HEK293 (cell line): Measurements from ENCODE around the gene MYH14.

Source experiments
- CTCF ChIA-PET: fragments of 350-600 bp; formaldehyde crosslinking; extraction: SDS; loops from one replicate; lab custom pipeline; 2021; ENCODE audit warnings: antibody characterized with exemption; lab: Yijun Ruan, JAX
- POLR2A ChIA-PET: fragments of 300-600 bp; formaldehyde crosslinking; extraction: SDS; loops from one replicate; lab custom pipeline; 2020; ENCODE audit warnings: antibody characterized with exemption, inconsistent platforms; lab: Yijun Ruan, JAX
- H3K27ac ChIP-seq: fragments of 200-500 bp; sonication (Bioruptor generic); 2 replicates; pipeline ENCODE4 v1.5.1; 2014; ENCODE audit warnings: low read depth, low read length, control low read depth, inconsistent platforms; ENCODE audit errors: extremely low read depth
- H3K36me3 ChIP-seq, 2 experiments: fragments of 200-500 bp in 1 of 2; sonication (Bioruptor generic) in 1 of 2; 1 replicate in 1 of 2; 2 replicates in 1 of 2; pipeline ENCODE4 v1.5.1; 2014 to 2017; ENCODE audit warnings: inconsistent platforms in 2 of 2, low read length in 2 of 2; ENCODE audit not compliant: control insufficient read depth in 2 of 2, insufficient read depth in 1 of 2
- H3K4me1 ChIP-seq: fragments of 200-500 bp; sonication (Bioruptor generic); 2 replicates; pipeline ENCODE4 v1.5.1; 2014; ENCODE audit warnings: mild to moderate bottlenecking, low read length, inconsistent platforms; ENCODE audit not compliant: control insufficient read depth, insufficient read depth
- H3K4me3 ChIP-seq: 2 replicates; pipeline ENCODE4 v1.5.1; 2011; ENCODE audit warnings: low read depth, mild to moderate bottlenecking, control low read depth, low read length, moderate library complexity
- H3K9me3 ChIP-seq: fragments of 200-500 bp; sonication (Bioruptor generic); 2 replicates; pipeline ENCODE4 v1.5.1; 2014; ENCODE audit warnings: low read depth, low read length, inconsistent platforms; ENCODE audit not compliant: control insufficient read depth, insufficient read depth
- KLF1 ChIP-seq: fragments of 450-650 bp; formaldehyde crosslinking; IDR thresholded peaks from 2 replicates; pipeline ENCODE4 v1.5.1; 2016; ENCODE audit warnings: missing biosample characterization, missing genetic modification characterization
- OSR2 ChIP-seq: fragments of 450-650 bp; formaldehyde crosslinking; IDR thresholded peaks from 2 replicates; pipeline ENCODE4 v1.5.1; 2016; ENCODE audit warnings: missing biosample characterization, missing genetic modification characterization
- SP7 ChIP-seq: fragments of 450-650 bp; formaldehyde crosslinking; IDR thresholded peaks from 2 replicates; pipeline ENCODE4 v1.5.1; 2016; ENCODE audit warnings: missing biosample characterization, missing genetic modification characterization
- WT1 ChIP-seq: fragments of 450-650 bp; formaldehyde crosslinking; IDR thresholded peaks from 2 replicates; pipeline ENCODE4 v1.5.1; 2016; ENCODE audit warnings: missing biosample characterization, missing genetic modification characterization
- YY2 ChIP-seq: fragments of 450-650 bp; formaldehyde crosslinking; IDR thresholded peaks from 2 replicates; pipeline ENCODE4 v1.5.1; 2016; ENCODE audit warnings: missing biosample characterization, missing genetic modification characterization
- ZNF138 ChIP-seq: fragments of 450-650 bp; formaldehyde crosslinking; IDR thresholded peaks from 2 replicates; pipeline ENCODE4 v1.5.1; 2016; ENCODE audit warnings: missing biosample characterization, missing genetic modification characterization, borderline replicate concordance
- ZNF184 ChIP-seq: fragments of 450-650 bp; IDR thresholded peaks from 2 replicates; pipeline ENCODE4 v1.5.1; 2018; ENCODE audit warnings: missing biosample characterization, mild to moderate bottlenecking, missing genetic modification characterization
- ZNF514 ChIP-seq: fragments of 450-650 bp; formaldehyde crosslinking; IDR thresholded peaks from 2 replicates; pipeline ENCODE4 v1.5.1; 2016; ENCODE audit warnings: missing biosample characterization, missing genetic modification characterization
- ZNF585B ChIP-seq: fragments of 450-650 bp; formaldehyde crosslinking; IDR thresholded peaks from 2 replicates; pipeline ENCODE4 v1.5.1; 2016; ENCODE audit warnings: missing biosample characterization, missing genetic modification characterization
- ZNF621 ChIP-seq: fragments of 450-650 bp; formaldehyde crosslinking; IDR thresholded peaks from 2 replicates; pipeline ENCODE4 v1.5.1; 2017; ENCODE audit warnings: missing biosample characterization, missing genetic modification characterization
- ZNF701 ChIP-seq: fragments of 450-650 bp; formaldehyde crosslinking; IDR thresholded peaks from 2 replicates; pipeline ENCODE4 v1.5.1; 2016; ENCODE audit warnings: missing biosample characterization, missing genetic modification characterization
- TF ChIP-seq, protein P1 (sequence below): fragments of 450-650 bp; formaldehyde crosslinking; IDR thresholded peaks from 2 replicates; pipeline ENCODE4 v1.5.1; 2016; ENCODE audit warnings: missing biosample characterization, missing genetic modification characterization
- TF ChIP-seq, protein P2 (sequence below): fragments of 450-650 bp; formaldehyde crosslinking; IDR thresholded peaks from 2 replicates; pipeline ENCODE4 v1.5.1; 2016; ENCODE audit warnings: missing biosample characterization, missing genetic modification characterization
- TF ChIP-seq, protein P3 (sequence below): fragments of 450-650 bp; formaldehyde crosslinking; IDR thresholded peaks from 2 replicates; pipeline ENCODE4 v1.5.1; 2016; ENCODE audit warnings: missing biosample characterization, missing genetic modification characterization
- TF ChIP-seq, protein P4 (sequence below): fragments of 450-650 bp; formaldehyde crosslinking; IDR thresholded peaks from 2 replicates; pipeline ENCODE4 v1.5.1; 2017; ENCODE audit warnings: missing biosample characterization, missing genetic modification characterization
- TF ChIP-seq, protein P5 (sequence below): fragments of 450-650 bp; formaldehyde crosslinking; IDR thresholded peaks from 2 replicates; pipeline ENCODE4 v1.5.1; 2016; ENCODE audit warnings: missing biosample characterization, missing genetic modification characterization

The MYH14 gene

DNA sequence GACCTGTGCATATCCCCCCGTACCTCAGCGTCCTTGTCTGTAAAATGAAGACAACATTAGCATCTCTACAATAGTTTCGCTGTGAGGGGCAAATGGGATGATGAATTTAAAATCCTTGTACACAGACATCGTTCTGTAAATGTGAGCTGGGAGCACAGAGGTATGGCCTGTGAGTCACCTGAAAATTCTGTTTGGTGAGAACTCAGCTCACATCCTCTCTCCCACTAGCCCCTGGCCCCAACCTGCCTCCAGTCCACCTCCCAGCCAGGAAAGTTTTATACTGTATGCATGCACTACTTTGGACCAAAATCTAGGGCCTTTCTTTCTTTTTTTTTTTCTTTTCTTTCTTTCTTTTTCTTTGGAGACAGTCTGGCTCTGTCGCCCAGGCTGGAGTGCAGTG is 31.7 kb upstream of the MYH14 start:
- H3K27ac ChIP-seq, result no peak overlapping the region
- TF ChIP-seq ZNF621 (tag by site-specific recombination), result no peak
- TF ChIP-seq YY2 (tag by site-specific recombination), result no peak
- TF ChIP-seq ZNF585B (tag by site-specific recombination), result no peak
- no peak for TF ChIP-seq ZNF514 (tag by site-specific recombination)
- TF ChIP-seq ZNF138, result no peak
- TF ChIP-seq, all 188 proteins: peak for 0
- Histone ChIP-seq H3K36me3 (no peaks in the 10 kb centered on the region), H3K4me1 (peaks cover 8% of the 10 kb centered on the region; the same call in 1 of the 2 replicates), H3K4me3 (no peak overlapping the region), H3K9me3 (no peaks in the 10 kb centered on the region)
- ChIA-PET CTCF (interaction anchor here (0.7 to 2.7 kb wide), 6 partner anchors 9 to 65 kb away, joined by 3 to 14 read pairs (median 4); no protein-coding TSS in a partner anchor), POLR2A (interaction anchor here (0.6 kb wide), 2 partner anchors 144 to 796 kb away, joined by 4 to 7 read pairs; no protein-coding TSS in a partner anchor)

DNA sequence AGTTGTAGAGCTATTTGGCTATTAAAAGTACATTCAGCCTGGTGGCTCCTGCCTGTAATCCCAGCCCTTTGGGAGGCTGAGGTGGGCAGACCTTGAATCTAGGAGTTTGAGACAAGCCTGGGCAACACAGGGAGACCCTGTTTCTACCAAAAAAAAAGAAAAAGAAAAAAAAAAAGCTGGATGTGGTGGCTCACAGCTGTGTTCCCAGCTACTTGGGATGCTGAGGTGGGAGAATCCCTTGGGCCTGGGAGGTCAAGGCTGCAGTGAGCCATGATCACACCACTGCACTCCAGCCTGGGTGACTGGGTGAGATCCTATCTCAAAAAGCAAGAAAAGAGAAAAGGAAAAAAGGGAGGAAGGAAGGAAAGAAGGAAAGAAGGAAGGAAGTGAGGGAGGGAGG is 30.7 kb upstream of the MYH14 start:
- no peak overlapping the region for H3K27ac ChIP-seq
- no peaks in the 10 kb centered on the region for H3K9me3 ChIP-seq
- no peaks in the 10 kb centered on the region for H3K36me3 ChIP-seq
- no peak for TF ChIP-seq OSR2
- TF ChIP-seq, protein P1, sequence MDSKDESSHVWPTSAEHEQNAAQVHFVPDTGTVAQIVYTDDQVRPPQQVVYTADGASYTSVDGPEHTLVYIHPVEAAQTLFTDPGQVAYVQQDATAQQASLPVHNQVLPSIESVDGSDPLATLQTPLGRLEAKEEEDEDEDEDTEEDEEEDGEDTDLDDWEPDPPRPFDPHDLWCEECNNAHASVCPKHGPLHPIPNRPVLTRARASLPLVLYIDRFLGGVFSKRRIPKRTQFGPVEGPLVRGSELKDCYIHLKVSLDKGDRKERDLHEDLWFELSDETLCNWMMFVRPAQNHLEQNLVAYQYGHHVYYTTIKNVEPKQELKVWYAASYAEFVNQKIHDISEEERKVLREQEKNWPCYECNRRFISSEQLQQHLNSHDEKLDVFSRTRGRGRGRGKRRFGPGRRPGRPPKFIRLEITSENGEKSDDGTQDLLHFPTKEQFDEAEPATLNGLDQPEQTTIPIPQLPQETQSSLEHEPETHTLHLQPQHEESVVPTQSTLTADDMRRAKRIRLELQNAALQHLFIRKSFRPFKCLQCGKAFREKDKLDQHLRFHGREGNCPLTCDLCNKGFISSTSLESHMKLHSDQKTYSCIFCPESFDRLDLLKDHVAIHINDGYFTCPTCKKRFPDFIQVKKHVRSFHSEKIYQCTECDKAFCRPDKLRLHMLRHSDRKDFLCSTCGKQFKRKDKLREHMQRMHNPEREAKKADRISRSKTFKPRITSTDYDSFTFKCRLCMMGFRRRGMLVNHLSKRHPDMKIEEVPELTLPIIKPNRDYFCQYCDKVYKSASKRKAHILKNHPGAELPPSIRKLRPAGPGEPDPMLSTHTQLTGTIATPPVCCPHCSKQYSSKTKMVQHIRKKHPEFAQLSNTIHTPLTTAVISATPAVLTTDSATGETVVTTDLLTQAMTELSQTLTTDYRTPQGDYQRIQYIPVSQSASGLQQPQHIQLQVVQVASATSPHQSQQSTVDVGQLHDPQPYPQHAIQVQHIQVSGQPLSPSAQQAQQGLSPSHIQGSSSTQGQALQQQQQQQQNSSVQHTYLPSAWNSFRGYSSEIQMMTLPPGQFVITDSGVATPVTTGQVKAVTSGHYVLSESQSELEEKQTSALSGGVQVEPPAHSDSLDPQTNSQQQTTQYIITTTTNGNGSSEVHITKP (tag by site-specific recombination), result 0 out of 2 replicates have a peak, but pooled peaks have one; percentile 1
- TF ChIP-seq, all 188 proteins: peak for 1
- CTCF ChIA-PET, result interaction anchor here (0.7 to 2.7 kb wide), 8 partner anchors 8 to 288 kb away, joined by 3 to 14 read pairs (median 3); no protein-coding TSS in a partner anchor
- H3K4me1 ChIP-seq, result peaks cover 3% of the 10 kb centered on the region; the same call in 1 of the 2 replicates
- POLR2A ChIA-PET, result interaction anchor here (1.5 kb wide), 1 partner anchor 31 kb away, joined by 8 read pairs; the partner anchor contains the start of gene MYH14
- H3K4me3 ChIP-seq, result no peak overlapping the region

GRCh38 chr19:50173127-50173526 is 30.3 kb upstream of the MYH14 start:
- Histone ChIP-seq H3K9me3 (no peaks in the 10 kb centered on the region), H3K36me3 (no peaks in the 10 kb centered on the region), H3K4me1 (peaks cover 4% of the 10 kb centered on the region; the same call in 1 of the 2 replicates), H3K4me3 (no peak overlapping the region), H3K27ac (peak overlapping the region; percentile 49; the same call in 1 of the 2 replicates)
- ChIA-PET POLR2A (interaction anchor here (1.5 kb wide), 1 partner anchor 30 kb away, joined by 8 read pairs; the partner anchor contains the start of gene MYH14), CTCF (interaction anchor here (0.8 to 2.7 kb wide), 3 partner anchors 8 to 288 kb away, joined by 3 to 14 read pairs (median 3); no protein-coding TSS in a partner anchor)
- TF ChIP-seq KLF1 (tag by site-specific recombination) (peak; percentile 92), SP7 (peak; percentile 41; the same call in 1 of the 2 replicates), ZNF184 (tag by site-specific recombination) (no peak), ZNF701 (tag by site-specific recombination) (no peak), WT1 (tag by site-specific recombination) (0 out of 2 replicates have a peak, but pooled peaks have one; percentile 46)
- TF ChIP-seq, protein P2, sequence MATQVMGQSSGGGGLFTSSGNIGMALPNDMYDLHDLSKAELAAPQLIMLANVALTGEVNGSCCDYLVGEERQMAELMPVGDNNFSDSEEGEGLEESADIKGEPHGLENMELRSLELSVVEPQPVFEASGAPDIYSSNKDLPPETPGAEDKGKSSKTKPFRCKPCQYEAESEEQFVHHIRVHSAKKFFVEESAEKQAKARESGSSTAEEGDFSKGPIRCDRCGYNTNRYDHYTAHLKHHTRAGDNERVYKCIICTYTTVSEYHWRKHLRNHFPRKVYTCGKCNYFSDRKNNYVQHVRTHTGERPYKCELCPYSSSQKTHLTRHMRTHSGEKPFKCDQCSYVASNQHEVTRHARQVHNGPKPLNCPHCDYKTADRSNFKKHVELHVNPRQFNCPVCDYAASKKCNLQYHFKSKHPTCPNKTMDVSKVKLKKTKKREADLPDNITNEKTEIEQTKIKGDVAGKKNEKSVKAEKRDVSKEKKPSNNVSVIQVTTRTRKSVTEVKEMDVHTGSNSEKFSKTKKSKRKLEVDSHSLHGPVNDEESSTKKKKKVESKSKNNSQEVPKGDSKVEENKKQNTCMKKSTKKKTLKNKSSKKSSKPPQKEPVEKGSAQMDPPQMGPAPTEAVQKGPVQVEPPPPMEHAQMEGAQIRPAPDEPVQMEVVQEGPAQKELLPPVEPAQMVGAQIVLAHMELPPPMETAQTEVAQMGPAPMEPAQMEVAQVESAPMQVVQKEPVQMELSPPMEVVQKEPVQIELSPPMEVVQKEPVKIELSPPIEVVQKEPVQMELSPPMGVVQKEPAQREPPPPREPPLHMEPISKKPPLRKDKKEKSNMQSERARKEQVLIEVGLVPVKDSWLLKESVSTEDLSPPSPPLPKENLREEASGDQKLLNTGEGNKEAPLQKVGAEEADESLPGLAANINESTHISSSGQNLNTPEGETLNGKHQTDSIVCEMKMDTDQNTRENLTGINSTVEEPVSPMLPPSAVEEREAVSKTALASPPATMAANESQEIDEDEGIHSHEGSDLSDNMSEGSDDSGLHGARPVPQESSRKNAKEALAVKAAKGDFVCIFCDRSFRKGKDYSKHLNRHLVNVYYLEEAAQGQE (tag by site-specific recombination), result peak; percentile 79
- TF ChIP-seq, protein P3, sequence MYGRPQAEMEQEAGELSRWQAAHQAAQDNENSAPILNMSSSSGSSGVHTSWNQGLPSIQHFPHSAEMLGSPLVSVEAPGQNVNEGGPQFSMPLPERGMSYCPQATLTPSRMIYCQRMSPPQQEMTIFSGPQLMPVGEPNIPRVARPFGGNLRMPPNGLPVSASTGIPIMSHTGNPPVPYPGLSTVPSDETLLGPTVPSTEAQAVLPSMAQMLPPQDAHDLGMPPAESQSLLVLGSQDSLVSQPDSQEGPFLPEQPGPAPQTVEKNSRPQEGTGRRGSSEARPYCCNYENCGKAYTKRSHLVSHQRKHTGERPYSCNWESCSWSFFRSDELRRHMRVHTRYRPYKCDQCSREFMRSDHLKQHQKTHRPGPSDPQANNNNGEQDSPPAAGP (tag by site-specific recombination), result peak; percentile 90
- TF ChIP-seq, protein P4, sequence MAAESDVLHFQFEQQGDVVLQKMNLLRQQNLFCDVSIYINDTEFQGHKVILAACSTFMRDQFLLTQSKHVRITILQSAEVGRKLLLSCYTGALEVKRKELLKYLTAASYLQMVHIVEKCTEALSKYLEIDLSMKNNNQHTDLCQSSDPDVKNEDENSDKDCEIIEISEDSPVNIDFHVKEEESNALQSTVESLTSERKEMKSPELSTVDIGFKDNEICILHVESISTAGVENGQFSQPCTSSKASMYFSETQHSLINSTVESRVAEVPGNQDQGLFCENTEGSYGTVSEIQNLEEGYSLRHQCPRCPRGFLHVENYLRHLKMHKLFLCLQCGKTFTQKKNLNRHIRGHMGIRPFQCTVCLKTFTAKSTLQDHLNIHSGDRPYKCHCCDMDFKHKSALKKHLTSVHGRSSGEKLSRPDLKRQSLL (tag by site-specific recombination), result 0 out of 2 replicates have a peak, but pooled peaks have one; percentile 23
- TF ChIP-seq, protein P5, sequence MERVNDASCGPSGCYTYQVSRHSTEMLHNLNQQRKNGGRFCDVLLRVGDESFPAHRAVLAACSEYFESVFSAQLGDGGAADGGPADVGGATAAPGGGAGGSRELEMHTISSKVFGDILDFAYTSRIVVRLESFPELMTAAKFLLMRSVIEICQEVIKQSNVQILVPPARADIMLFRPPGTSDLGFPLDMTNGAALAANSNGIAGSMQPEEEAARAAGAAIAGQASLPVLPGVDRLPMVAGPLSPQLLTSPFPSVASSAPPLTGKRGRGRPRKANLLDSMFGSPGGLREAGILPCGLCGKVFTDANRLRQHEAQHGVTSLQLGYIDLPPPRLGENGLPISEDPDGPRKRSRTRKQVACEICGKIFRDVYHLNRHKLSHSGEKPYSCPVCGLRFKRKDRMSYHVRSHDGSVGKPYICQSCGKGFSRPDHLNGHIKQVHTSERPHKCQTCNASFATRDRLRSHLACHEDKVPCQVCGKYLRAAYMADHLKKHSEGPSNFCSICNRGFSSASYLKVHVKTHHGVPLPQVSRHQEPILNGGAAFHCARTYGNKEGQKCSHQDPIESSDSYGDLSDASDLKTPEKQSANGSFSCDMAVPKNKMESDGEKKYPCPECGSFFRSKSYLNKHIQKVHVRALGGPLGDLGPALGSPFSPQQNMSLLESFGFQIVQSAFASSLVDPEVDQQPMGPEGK (tag by site-specific recombination), result peak; percentile 41; the same call in 1 of the 2 replicates
